Fibroblast of lung (primary cell): ENCODE results near the gene KIF2A. TPM values are rescaled to one million over a fixed set of nuclear protein-coding genes. Genes with fewer than 3 reads are reported as not detected.
"Not testable (repeated sequence)": the region's sequence is repeated elsewhere in the genome, so short reads cannot be mapped to it uniquely, and the experiment has no call there.

ENCODE experiments used
- DNase-seq, 2 donors: peaks; one replicate each; pipeline versions ENCODE4 v3.0.0 to v3.0.0-alpha.2; 2010; ENCODE audit warnings: low read depth in 2 of 2
- H2AFZ ChIP-seq: 2 replicates; pipeline ENCODE4 v1.5.1; 2012; ENCODE audit warnings: low read length, control low read depth, inconsistent platforms
- H3K27ac ChIP-seq: 2 replicates; pipeline ENCODE4 v1.5.1; 2011; ENCODE audit warnings: low read length, control low read depth; ENCODE audit not compliant: insufficient read depth
- H3K27me3 ChIP-seq: 2 replicates; pipeline ENCODE4 v1.5.1; 2011; ENCODE audit warnings: mild to moderate bottlenecking, low read length; ENCODE audit not compliant: control insufficient read depth, insufficient read depth
- H3K36me3 ChIP-seq: 2 replicates; pipeline ENCODE4 v1.5.1; 2011; ENCODE audit warnings: low read length; ENCODE audit not compliant: control insufficient read depth, insufficient read depth
- H3K4me1 ChIP-seq: 2 replicates; pipeline ENCODE4 v1.5.1; 2011; ENCODE audit warnings: low read length; ENCODE audit not compliant: control insufficient read depth, insufficient read depth; ENCODE audit errors: extremely low read depth
- H3K4me2 ChIP-seq: 2 replicates; pipeline ENCODE4 v1.5.1; 2011; ENCODE audit warnings: low read length, control low read depth; ENCODE audit not compliant: insufficient read depth; ENCODE audit errors: extremely low read depth
- H3K4me3 ChIP-seq, 4 experiments: fragments of 200-600 bp in 1 of 4; sonication (generic) in 1 of 4; replicated peaks in 1 of 4; 2 replicates each; pipeline ENCODE4 v1.5.1; 2011 to 2016; ENCODE audit warnings: low read length in 4 of 4, low read depth in 3 of 4, mild to moderate bottlenecking in 3 of 4, control low read depth in 2 of 4, inconsistent platforms in 1 of 4, mixed read lengths in 1 of 4; ENCODE audit not compliant: insufficient read depth in 1 of 4; ENCODE audit errors: control extremely low read depth in 1 of 4
- H3K79me2 ChIP-seq: 2 replicates; pipeline ENCODE4 v1.5.1; 2012; ENCODE audit warnings: mild to moderate bottlenecking, low read length, inconsistent platforms; ENCODE audit not compliant: control insufficient read depth, insufficient read depth
- H3K9ac ChIP-seq: 2 replicates; pipeline ENCODE4 v1.5.1; 2011; ENCODE audit warnings: mild to moderate bottlenecking, low read length, control low read depth; ENCODE audit not compliant: insufficient read depth
- H3K9me3 ChIP-seq: 2 replicates; pipeline ENCODE4 v1.5.1; 2012; ENCODE audit warnings: low read depth, low read length; ENCODE audit not compliant: control insufficient read depth, insufficient read depth
- H4K20me1 ChIP-seq: 2 replicates; pipeline ENCODE4 v1.5.1; 2011; ENCODE audit warnings: low read length; ENCODE audit not compliant: control insufficient read depth, insufficient read depth; ENCODE audit errors: extremely low read depth
- CTCF ChIP-seq, 2 donors: IDR thresholded peaks in 1 of 2; conservative IDR thresholded peaks in 1 of 2; 1 replicate in 1 of 2; 2 replicates in 1 of 2; pipeline ENCODE4 v1.5.1; 2011 to 2012; ENCODE audit warnings: low read length in 2 of 2, control low read depth in 1 of 2, inconsistent platforms in 1 of 2, low read depth in 1 of 2, mild to moderate bottlenecking in 1 of 2
- EZH2 ChIP-seq: IDR thresholded peaks from 2 replicates; pipeline ENCODE4 v1.5.1; 2012; ENCODE audit warnings: low read length, control low read depth, mild to moderate bottlenecking; ENCODE audit errors: missing control alignments
- polyA plus RNA-seq, 2 donors: library from polyadenylated mRNA; depleted of rRNA in 1 of 2; stranded (reverse) in 1 of 2; unstranded in 1 of 2; fragments of >200 nt; gene quantifications; 2 replicates each; pipeline ENCODE4 v1.2.1, GENCODE V29; 2011 to 2012; ENCODE audit warnings: missing spikeins in 1 of 2
- total RNA-seq: library from RNA; depleted of rRNA; stranded (reverse); fragments of >200 nt; gene quantifications from 2 replicates; pipeline ENCODE4 v1.2.1, GENCODE V29; 2014

Gene KIF2A
- total and polyA plus RNA-seq, 2 donors (not counting 1 experiment from before 2014, with no cell fraction given): 43.7 to 59.3 TPM

- Histone ChIP-seq H3K27me3 (no peaks in the 10 kb centered on the region), H4K20me1 (no peaks in the 10 kb centered on the region), H3K4me3 (no peak overlapping the region)
Measured at GRCh38 chr5:62288118-62288517, 17.9 kb upstream of the KIF2A start.

GRCh38 chr5:62289813-62290212, 16.2 kb upstream of the KIF2A start:
- H3K4me3 ChIP-seq: no peak overlapping the region
- no peaks in the 10 kb centered on the region for H3K36me3 ChIP-seq
- no peak for DNase-seq
- no peaks in the 10 kb centered on the region for H4K20me1 ChIP-seq
- H3K27me3 ChIP-seq: no peaks in the 10 kb centered on the region
- no peak for TF ChIP-seq EZH2
- no peak for TF ChIP-seq CTCF (conservative IDR thresholded peaks at IDR 0.05 in 1 of 2, IDR thresholded peaks at IDR 0.05 in 1 of 2; ENCODE audit: low read depth in 1 of 2, low read length in 2 of 2)
- no peaks in the 10 kb centered on the region for H3K4me1 ChIP-seq
- no peaks in the 10 kb centered on the region for H3K9me3 ChIP-seq
- no peak overlapping the region for H2AFZ ChIP-seq
- H3K9ac ChIP-seq: no peak overlapping the region
- H3K27ac ChIP-seq: no peak overlapping the region
- H3K79me2 ChIP-seq: no peaks in the 10 kb centered on the region
- H3K4me2 ChIP-seq: no peak overlapping the region

More at GRCh38 chr5:62288118-62288517, 17.9 kb upstream of the KIF2A start:
- Histone ChIP-seq H3K27ac (no peak overlapping the region), H3K9me3 (no peaks in the 10 kb centered on the region), H3K79me2 (no peaks in the 10 kb centered on the region), H3K9ac (no peak overlapping the region), H3K4me1 (no peaks in the 10 kb centered on the region), H2AFZ (no peak overlapping the region), H3K36me3 (no peaks in the 10 kb centered on the region), H3K4me2 (no peak overlapping the region)
- TF ChIP-seq EZH2 (no peak), CTCF (conservative IDR thresholded peaks at IDR 0.05 in 1 of 2, IDR thresholded peaks at IDR 0.05 in 1 of 2; ENCODE audit: low read depth in 1 of 2, low read length in 2 of 2) (no peak)
- DNase-seq: no peak

GRCh38 chr5:62291829-62292228, 14.2 kb upstream of the KIF2A start:
- H3K4me2 ChIP-seq, H3K79me2 ChIP-seq, H3K36me3 ChIP-seq, H3K9ac ChIP-seq, H2AFZ ChIP-seq, H3K9me3 ChIP-seq, H3K27ac ChIP-seq, H3K4me3 ChIP-seq, H3K4me1 ChIP-seq, DNase-seq, H4K20me1 ChIP-seq, H3K27me3 ChIP-seq: not testable (repeated sequence)
